RWPE1 (cell line): Measurements from ENCODE around the gene SMARCC1.

Source experiments
- CTCF ChIA-PET: fragments of 350-600 bp; sonication (Branson Sonifier 250); formaldehyde crosslinking; extraction: SDS; loops from one replicate; lab custom pipeline; 2021; lab: Yijun Ruan, JAX
- POLR2A ChIA-PET: fragments of 400-600 bp; formaldehyde crosslinking; extraction: SDS; loops from one replicate; lab custom pipeline; 2020; ENCODE audit warnings: antibody characterized with exemption; ENCODE audit not compliant: low non-redundant PET; lab: Yijun Ruan, JAX
- DNase-seq: peaks from one replicate; pipeline ENCODE4 v3.0.0; 2012; ENCODE audit warnings: low spot score
- H3K27ac ChIP-seq: fragments of 450-650 bp; 2 replicates; pipeline ENCODE4 v1.5.1; 2017
- TF ChIP-seq, protein P1 (sequence below): fragments of 450-650 bp; conservative IDR thresholded peaks from 2 replicates; pipeline ENCODE4 v1.5.1; 2017; ENCODE audit warnings: low read depth, mild to moderate bottlenecking

SMARCC1 gene

DNA sequence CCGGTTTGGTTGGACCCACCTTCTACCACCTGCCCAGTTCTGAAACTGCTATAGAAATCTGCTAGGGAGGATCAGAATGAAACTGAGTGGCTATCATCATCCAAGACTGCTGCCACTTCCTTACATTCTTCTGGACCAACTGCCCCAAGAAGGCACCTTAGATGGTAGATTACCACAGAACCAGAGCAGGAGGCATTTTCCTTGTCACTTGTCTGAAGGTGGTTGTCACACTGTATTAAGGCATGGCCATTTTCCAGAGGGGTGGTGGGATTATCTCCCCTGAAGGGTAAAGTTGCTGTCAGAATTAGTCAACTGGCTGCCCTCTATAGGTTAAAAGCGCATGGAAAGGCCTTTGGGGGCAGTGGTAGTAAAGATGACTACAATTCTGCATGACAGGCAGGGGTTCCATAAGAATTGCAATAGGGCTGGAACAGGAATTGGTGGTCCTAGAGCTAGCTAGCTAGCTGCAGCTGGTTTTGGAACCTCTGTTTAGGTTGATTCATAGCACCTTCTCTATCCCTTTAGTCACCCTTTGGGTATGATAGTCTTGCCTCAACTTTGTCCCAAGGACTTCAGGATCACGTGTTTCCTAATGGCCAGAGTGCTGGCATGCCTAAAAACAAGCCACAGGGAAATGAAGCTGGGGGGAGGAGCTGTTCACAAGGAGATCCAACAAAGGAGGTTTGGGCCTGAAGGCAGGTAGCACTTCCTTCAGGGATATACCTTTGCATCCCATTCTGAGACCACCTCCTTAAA, 198.2 kb downstream of the SMARCC1 start:
- no peak for DNase-seq
- H3K27ac ChIP-seq = no peak overlapping the region
- POLR2A ChIA-PET = no interaction called here
- CTCF ChIA-PET = no interaction called here
- TF ChIP-seq, protein P1, sequence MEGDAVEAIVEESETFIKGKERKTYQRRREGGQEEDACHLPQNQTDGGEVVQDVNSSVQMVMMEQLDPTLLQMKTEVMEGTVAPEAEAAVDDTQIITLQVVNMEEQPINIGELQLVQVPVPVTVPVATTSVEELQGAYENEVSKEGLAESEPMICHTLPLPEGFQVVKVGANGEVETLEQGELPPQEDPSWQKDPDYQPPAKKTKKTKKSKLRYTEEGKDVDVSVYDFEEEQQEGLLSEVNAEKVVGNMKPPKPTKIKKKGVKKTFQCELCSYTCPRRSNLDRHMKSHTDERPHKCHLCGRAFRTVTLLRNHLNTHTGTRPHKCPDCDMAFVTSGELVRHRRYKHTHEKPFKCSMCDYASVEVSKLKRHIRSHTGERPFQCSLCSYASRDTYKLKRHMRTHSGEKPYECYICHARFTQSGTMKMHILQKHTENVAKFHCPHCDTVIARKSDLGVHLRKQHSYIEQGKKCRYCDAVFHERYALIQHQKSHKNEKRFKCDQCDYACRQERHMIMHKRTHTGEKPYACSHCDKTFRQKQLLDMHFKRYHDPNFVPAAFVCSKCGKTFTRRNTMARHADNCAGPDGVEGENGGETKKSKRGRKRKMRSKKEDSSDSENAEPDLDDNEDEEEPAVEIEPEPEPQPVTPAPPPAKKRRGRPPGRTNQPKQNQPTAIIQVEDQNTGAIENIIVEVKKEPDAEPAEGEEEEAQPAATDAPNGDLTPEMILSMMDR = no peak

DNA sequence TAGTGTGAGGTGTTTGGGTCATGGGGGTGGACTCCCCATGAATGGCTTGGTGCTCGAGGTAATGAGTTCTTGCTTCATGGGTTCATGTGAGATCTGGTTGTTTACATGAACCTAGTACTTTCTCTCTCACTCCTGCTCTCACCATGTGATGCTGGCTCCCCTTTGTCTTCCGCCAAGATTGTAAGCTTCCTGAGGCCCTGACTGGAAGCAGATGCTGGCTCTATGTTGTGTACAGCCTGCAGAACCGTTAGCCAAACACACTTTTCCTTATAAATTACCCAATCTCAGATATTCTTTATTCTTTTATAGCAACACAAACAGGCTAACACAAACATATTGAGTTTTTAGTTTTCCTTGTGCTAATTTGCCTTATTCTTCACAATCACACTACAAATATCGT, 199.9 kb downstream of the SMARCC1 start:
- TF ChIP-seq, protein P1 = no peak
- H3K27ac ChIP-seq = no peak overlapping the region
- ChIA-PET CTCF (no interaction called here), POLR2A (no interaction called here)
- no peak for DNase-seq

DNA sequence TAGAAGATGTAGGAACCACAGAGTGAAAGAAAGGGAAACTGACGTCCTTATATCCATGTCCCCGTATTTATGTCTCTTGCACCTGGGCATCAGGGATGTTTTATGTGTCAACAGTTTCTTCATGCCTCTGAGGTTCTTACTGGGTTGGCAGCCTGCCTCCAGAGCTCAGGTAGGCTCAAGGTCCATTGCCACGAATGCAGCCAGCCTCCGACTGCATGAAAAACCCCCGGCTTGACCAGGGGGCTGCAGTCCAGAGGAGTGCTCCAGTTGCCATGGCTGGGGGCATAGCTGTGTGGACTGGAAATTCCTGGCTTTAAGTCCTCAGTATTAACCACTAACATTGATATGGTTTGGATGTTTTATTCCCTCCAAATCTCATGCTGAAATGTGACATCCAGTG, 200.3 kb downstream of the SMARCC1 start:
- DNase-seq = no peak
- TF ChIP-seq, protein P1 = no peak
- H3K27ac ChIP-seq = no peak overlapping the region
- ChIA-PET CTCF (no interaction called here), POLR2A (no interaction called here)

DNA sequence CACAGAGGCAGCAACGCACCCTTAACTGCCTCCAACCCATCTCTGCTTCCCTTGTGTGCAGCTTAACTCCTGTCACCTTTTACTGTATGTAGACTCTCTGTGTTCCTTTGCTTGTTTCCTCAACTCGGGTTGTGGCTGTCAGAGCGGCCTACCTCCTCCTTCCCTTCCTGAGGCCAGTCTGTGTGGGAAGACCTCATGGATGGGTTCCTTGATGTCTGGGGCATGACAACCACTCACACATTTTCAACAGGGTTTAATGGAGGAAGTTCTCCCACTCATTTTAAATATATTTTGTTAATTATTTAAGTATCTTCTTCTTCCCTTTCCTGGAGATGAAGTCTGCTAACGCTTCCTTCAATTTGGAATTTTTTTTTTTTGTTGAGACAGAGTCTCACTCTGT, 201.2 kb downstream of the SMARCC1 start:
- no peak overlapping the region for H3K27ac ChIP-seq
- POLR2A ChIA-PET = no interaction called here
- TF ChIP-seq, protein P1 = no peak
- no peak for DNase-seq
- CTCF ChIA-PET = interaction anchor here (0.6 kb wide), 1 partner anchor 258 kb away, joined by 5 read pairs; no protein-coding TSS in a partner anchor

DNA sequence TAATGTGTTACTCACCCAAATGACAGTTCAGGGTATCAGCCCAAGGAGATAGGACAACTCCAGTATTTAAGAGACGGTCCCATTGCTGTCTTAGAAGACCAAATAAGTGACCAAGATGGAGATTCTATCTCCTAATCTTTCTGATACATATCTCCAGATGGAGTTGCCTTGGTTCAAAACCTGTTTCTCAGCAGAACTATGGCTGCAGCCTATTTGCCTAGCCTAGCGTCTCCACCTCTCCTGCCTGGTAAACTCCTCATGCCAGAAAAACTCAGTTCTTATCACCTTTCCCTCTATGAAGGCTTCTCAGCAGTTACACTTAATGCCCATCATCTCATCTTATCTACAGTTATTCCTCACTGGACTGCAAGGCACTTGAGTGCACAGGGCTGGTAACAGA, 201.8 kb downstream of the SMARCC1 start:
- H3K27ac ChIP-seq = no peak overlapping the region
- DNase-seq = no peak
- POLR2A ChIA-PET = no interaction called here
- TF ChIP-seq, protein P1 = no peak
- CTCF ChIA-PET = interaction anchor here (0.6 kb wide), 1 partner anchor 257 kb away, joined by 5 read pairs; no protein-coding TSS in a partner anchor

DNA sequence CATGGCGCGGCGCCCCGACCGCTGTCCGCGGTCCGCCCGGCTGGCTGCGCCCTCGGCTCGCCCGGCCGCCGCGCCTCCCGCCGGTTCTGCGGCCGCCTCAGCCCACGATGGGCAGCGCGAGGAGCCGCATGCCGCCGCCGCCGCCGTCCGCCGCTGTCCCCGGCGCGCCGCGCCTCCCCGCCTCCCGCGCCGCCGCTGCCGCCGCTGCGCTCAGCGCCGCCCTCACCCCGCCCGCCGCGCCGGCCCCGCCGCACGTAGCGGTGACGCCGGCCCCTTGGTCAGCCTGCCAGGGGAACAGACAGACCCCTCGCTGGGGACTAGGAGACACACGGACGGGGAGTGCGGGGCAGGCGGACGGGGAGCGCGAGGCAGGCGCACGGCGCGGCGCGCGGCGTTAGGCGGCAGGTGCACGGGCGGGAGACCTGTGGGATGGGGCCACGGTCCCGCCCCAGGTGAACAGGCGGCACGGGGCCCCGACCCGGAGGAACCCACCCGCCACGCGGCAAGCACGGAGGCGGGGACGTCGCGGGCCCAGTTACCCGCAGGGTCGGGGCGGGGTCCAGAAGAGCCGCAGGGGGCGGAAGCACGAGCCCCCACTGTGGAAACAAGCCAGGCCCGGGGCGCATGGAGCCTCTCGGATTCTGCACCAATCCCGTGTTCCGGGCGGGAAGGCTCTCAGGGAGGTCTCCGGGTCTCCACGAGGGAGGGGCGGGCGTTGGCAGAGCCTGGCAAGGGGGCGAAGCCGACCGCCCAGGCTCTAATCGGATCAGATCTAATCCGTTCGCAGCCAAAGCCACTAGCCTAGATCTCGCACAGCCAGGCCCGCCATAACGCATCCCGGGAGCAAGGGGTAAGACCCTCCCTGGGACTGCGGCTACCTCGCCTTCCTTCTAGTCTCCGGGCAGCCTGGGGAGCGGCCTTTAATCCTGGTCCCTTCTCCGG, 202.7 kb downstream of the SMARCC1 start, which contains the start of gene CSPG5:
Gene CSPG5, minus strand, starts transcription at position 175 of the 942 bp plus-strand sequence. Its CDS starts 172 bp downstream, at position 3.
- DNase-seq = no peak
- TF ChIP-seq, protein P1 = no peak
- ChIA-PET POLR2A (no interaction called here), CTCF (interaction anchor here (1.1 kb wide), 1 partner anchor 57 kb away, joined by 5 read pairs; no protein-coding TSS in a partner anchor)
- no peak within 1 kb of the TSS for H3K27ac ChIP-seq
